ENCODE measurements around the gene RYR1. TPM values are rescaled to one million over a fixed set of nuclear protein-coding genes. Genes with fewer than 3 reads are reported as not detected.

Gene RYR1
- total RNA-seq, 2 experiments from 2014 or later: 0.54 to 1.4 TPM

DNA sequence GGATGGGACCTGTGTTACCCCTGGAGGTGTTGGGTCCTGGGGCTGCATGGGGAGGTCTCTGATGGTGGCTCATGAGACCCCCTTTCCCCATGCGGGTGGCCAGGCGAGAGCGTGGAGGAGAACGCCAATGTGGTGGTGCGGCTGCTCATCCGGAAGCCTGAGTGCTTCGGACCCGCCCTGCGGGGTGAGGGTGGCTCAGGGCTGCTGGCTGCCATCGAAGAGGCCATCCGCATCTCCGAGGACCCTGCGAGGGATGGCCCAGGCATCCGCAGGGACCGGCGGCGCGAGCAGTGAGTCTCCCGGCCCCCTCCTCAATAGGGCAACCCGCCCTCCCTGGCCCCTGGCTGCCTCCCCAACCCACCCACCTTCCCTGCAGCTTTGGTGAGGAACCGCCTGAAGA is 66.0 kb downstream of the RYR1 start:
- TF ChIP-seq, protein P1, sequence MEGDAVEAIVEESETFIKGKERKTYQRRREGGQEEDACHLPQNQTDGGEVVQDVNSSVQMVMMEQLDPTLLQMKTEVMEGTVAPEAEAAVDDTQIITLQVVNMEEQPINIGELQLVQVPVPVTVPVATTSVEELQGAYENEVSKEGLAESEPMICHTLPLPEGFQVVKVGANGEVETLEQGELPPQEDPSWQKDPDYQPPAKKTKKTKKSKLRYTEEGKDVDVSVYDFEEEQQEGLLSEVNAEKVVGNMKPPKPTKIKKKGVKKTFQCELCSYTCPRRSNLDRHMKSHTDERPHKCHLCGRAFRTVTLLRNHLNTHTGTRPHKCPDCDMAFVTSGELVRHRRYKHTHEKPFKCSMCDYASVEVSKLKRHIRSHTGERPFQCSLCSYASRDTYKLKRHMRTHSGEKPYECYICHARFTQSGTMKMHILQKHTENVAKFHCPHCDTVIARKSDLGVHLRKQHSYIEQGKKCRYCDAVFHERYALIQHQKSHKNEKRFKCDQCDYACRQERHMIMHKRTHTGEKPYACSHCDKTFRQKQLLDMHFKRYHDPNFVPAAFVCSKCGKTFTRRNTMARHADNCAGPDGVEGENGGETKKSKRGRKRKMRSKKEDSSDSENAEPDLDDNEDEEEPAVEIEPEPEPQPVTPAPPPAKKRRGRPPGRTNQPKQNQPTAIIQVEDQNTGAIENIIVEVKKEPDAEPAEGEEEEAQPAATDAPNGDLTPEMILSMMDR (conservative IDR thresholded peaks at IDR 0.05; ENCODE audit: low read length): no peak
- Histone ChIP-seq H3K79me2 (ENCODE audit: insufficient read depth, low read depth, low read length) (no peaks in the 10 kb centered on the region), H3K27ac (ENCODE audit: low read depth, low read length, poor library complexity, severe bottlenecking) (no peak overlapping the region), H3K4me3 (ENCODE audit: low read depth, low read length, poor library complexity, severe bottlenecking) (no peak overlapping the region), H4K20me1 (ENCODE audit: insufficient read depth, low read length) (no peaks in the 10 kb centered on the region), H3K4me1 (ENCODE audit: insufficient read depth, low read length, poor library complexity, severe bottlenecking) (no peaks in the 10 kb centered on the region), H3K9me2 (ENCODE audit: insufficient read depth, low read length) (no peaks in the 10 kb centered on the region), H3K4me2 (ENCODE audit: low read length) (no peak overlapping the region), H2AFZ (ENCODE audit: low read length) (no peak overlapping the region), H3K36me3 (ENCODE audit: insufficient read depth, low read length) (no peaks in the 10 kb centered on the region), H3K9me3 (ENCODE audit: low read length) (peaks cover 4% of the 10 kb centered on the region; the same call in 1 of the 2 replicates)
- POLR2A ChIA-PET: no interaction called here
- CTCF ChIA-PET (ENCODE audit: unreplicated experiment): no interaction called here
- BruUV-seq (replicated peaks): no TSS peak
- DNase-seq (ENCODE audit: low spot score): no peak
- intact Hi-C loops (cut with micrococcal nuclease; ENCODE audit: unreplicated experiment): no loop called here

DNA sequence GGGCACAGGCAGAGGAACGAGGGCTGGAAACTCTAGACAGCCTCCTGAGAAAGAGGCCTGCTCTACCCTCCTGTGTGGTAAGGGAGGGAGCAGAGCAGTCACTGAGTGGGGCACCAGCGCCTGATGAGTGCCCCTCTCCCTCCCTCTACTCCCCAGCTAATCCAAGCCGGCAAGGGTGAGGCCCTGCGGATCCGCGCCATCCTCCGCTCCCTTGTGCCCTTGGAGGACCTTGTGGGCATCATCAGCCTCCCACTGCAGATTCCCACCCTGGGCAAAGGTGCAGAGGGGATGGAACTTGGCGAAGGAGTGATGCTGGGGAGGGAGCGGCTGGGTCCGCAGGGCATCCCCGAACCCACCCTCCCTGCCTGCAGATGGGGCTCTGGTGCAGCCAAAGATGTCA is 67.0 kb downstream of the RYR1 start:
- BruUV-seq (replicated peaks): no TSS peak
- DNase-seq (ENCODE audit: low spot score): no peak
- CTCF ChIA-PET (ENCODE audit: unreplicated experiment): no interaction called here
- no peak overlapping the region for H2AFZ ChIP-seq (ENCODE audit: low read length)
- no peaks in the 10 kb centered on the region for H3K79me2 ChIP-seq (ENCODE audit: insufficient read depth, low read depth, low read length)
- H4K20me1 ChIP-seq (ENCODE audit: insufficient read depth, low read length): no peaks in the 10 kb centered on the region
- no peak overlapping the region for H3K4me3 ChIP-seq (ENCODE audit: low read depth, low read length, poor library complexity, severe bottlenecking)
- intact Hi-C loops (cut with micrococcal nuclease; ENCODE audit: unreplicated experiment): no loop called here
- H3K27ac ChIP-seq (ENCODE audit: low read depth, low read length, poor library complexity, severe bottlenecking): no peak overlapping the region
- no peaks in the 10 kb centered on the region for H3K9me2 ChIP-seq (ENCODE audit: insufficient read depth, low read length)
- H3K9me3 ChIP-seq (ENCODE audit: low read length): peaks cover 4% of the 10 kb centered on the region; the same call in 1 of the 2 replicates
- no peaks in the 10 kb centered on the region for H3K36me3 ChIP-seq (ENCODE audit: insufficient read depth, low read length)
- no peak overlapping the region for H3K4me2 ChIP-seq (ENCODE audit: low read length)
- no peak for TF ChIP-seq EZH2phosphoT487 (IDR thresholded peaks at IDR 0.05; ENCODE audit: borderline replicate concordance, low read depth, low read length)
- TF ChIP-seq, protein P1 (conservative IDR thresholded peaks at IDR 0.05; ENCODE audit: low read length): no peak
- POLR2A ChIA-PET: no interaction called here
- H3K4me1 ChIP-seq (ENCODE audit: insufficient read depth, low read length, poor library complexity, severe bottlenecking): no peaks in the 10 kb centered on the region

DNA sequence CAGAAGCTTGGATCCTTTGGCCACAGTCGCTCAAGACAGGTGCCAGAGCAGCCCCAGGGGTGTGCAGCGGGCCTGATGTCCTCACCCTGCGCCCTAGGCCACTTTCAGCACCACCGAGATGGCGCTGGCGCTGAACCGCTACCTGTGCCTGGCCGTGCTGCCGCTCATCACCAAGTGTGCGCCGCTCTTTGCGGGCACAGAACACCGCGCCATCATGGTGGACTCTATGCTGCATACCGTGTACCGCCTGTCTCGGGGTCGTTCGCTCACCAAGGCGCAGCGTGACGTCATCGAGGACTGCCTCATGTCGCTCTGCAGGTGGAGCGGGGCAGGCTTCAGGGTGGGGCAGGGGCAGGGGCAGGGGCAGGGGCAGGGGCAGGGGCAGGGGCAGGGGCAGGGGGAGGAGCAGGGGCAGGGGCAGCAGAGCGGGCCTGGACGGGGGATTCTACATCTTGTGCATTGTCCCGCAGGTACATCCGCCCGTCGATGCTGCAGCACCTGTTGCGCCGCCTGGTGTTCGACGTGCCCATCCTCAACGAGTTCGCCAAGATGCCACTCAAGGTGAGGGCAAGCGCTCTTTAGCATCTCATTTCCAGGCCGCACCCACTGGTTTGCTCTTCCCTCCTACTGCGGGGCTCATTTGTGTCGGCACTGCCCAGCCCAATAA is 69.1 kb downstream of the RYR1 start:
- Histone ChIP-seq H3K36me3 (ENCODE audit: insufficient read depth, low read length) (no peaks in the 10 kb centered on the region), H3K79me2 (ENCODE audit: insufficient read depth, low read depth, low read length) (no peaks in the 10 kb centered on the region), H3K27ac (ENCODE audit: low read depth, low read length, poor library complexity, severe bottlenecking) (no peak overlapping the region), H3K4me2 (ENCODE audit: low read length) (no peak overlapping the region), H4K20me1 (ENCODE audit: insufficient read depth, low read length) (no peaks in the 10 kb centered on the region), H3K4me3 (ENCODE audit: low read depth, low read length, poor library complexity, severe bottlenecking) (no peak overlapping the region), H3K9me2 (ENCODE audit: insufficient read depth, low read length) (no peaks in the 10 kb centered on the region), H3K4me1 (ENCODE audit: insufficient read depth, low read length, poor library complexity, severe bottlenecking) (peaks cover 7% of the 10 kb centered on the region), H2AFZ (ENCODE audit: low read length) (no peak overlapping the region), H3K9me3 (ENCODE audit: low read length) (peaks cover 4% of the 10 kb centered on the region; the same call in 1 of the 2 replicates)
- ChIA-PET CTCF (ENCODE audit: unreplicated experiment) (no interaction called here), POLR2A (no interaction called here)
- DNase-seq (ENCODE audit: low spot score): no peak
- intact Hi-C loops (cut with micrococcal nuclease; ENCODE audit: unreplicated experiment): no loop called here
- TF ChIP-seq EZH2phosphoT487 (IDR thresholded peaks at IDR 0.05; ENCODE audit: borderline replicate concordance, low read depth, low read length): no peak
- TF ChIP-seq, protein P1 (conservative IDR thresholded peaks at IDR 0.05; ENCODE audit: low read length): no peak
- BruUV-seq (replicated peaks): no TSS peak

Measured in OCI-LY7 (cell line).